ENCODE measurements around the gene HEBP1.

GRCh38 chr12:12938541-12938940 is 61.5 kb downstream of the HEBP1 start:
- TF ChIP-seq REST (IDR thresholded peaks at IDR 0.05): no peak
- no peak for TF ChIP-seq RXRA (IDR thresholded peaks at IDR 0.05)
